HepG2 (cell line): Measurements from ENCODE around the gene C1QTNF1. TPM values are rescaled to one million over a fixed set of nuclear protein-coding genes. Genes with fewer than 3 reads are reported as not detected.

Experiments used
- ATAC-seq: fragments of 200-7000 bp; cut with Tn5 transposase; 3 replicates; pipeline ENCODE4 v1.9.1; 2020; ENCODE audit warnings: mild to moderate bottlenecking, moderate library complexity
- BruUV-seq: library from RNA; stranded (reverse); fragments of 400-500 nt; replicated peaks from 2 replicates; lab custom pipeline; 2021; lab: Mats Ljungman, UMichigan
- CTCF ChIA-PET: fragments of 300-600 bp; formaldehyde crosslinking; extraction: SDS; loops from one replicate; lab custom pipeline; 2021; ENCODE audit warnings: low total read pairs, inconsistent platforms, low intra/inter-chr PET ratio; lab: Yijun Ruan, JAX
- POLR2A ChIA-PET: fragments of 350-600 bp; sonication (Branson Sonifier 250); formaldehyde crosslinking; loops from one replicate; lab custom pipeline; 2020; ENCODE audit warnings: antibody characterized with exemption, inconsistent platforms; lab: Yijun Ruan, JAX
- DNase-seq: peaks from one replicate; pipeline ENCODE4 v3.0.0-alpha.2; 2015; ENCODE audit warnings: low spot score
- FAIRE-seq: peaks from 3 replicates; lab custom pipeline; 2011; peaks lifted over from hg19 to GRCh38; lab: Jason Lieb, UNC
- H2AFZ ChIP-seq: one replicate; pipeline ENCODE4 v1.6.1; 2011; ENCODE audit warnings: low read length, inconsistent platforms
- H3K27ac ChIP-seq: fragments of 300-600 bp; 3 replicates; pipeline ENCODE4 v1.8.0; 2011; ENCODE audit warnings: mixed run types, mild to moderate bottlenecking, mixed read lengths, low read length, inconsistent platforms; ENCODE audit not compliant: insufficient read depth; ENCODE audit errors: extremely low read length
- H3K27me3 ChIP-seq, 2 experiments: fragments of 200-600 bp in 1 of 2; 2 replicates in 1 of 2; 3 replicates in 1 of 2; pipeline versions ENCODE4 v1.6.0 to v1.8.0; 2011; ENCODE audit warnings: low read length in 2 of 2, mild to moderate bottlenecking in 2 of 2, moderate library complexity in 2 of 2, inconsistent platforms in 1 of 2; ENCODE audit not compliant: insufficient read depth in 2 of 2, control insufficient read depth in 1 of 2
- H3K36me3 ChIP-seq, 2 experiments: fragments of 200-600 bp in 1 of 2; replicated peaks in 1 of 2; 2 replicates in 1 of 2; 3 replicates in 1 of 2; pipeline versions ENCODE4 v1.5.1 to v1.8.0; 2011; ENCODE audit warnings: low read length in 2 of 2, inconsistent platforms in 1 of 2; ENCODE audit not compliant: insufficient read depth in 2 of 2, control insufficient read depth in 1 of 2
- H3K4me1 ChIP-seq: 2 replicates; pipeline ENCODE4 v1.5.1; 2012; ENCODE audit warnings: low read length, inconsistent platforms; ENCODE audit not compliant: insufficient read depth
- H3K4me2 ChIP-seq: 2 replicates; pipeline ENCODE4 v1.6.0; 2011; ENCODE audit warnings: low read depth, low read length, inconsistent platforms
- H3K4me3 ChIP-seq, 3 experiments: fragments of 200-600 bp in 1 of 3; sonication (generic), shearing (Covaris generic) in 1 of 3; replicated peaks in 1 of 3; 2 replicates each; pipeline ENCODE4 v1.5.1; 2011 to 2016; ENCODE audit warnings: low read length in 3 of 3, inconsistent platforms in 2 of 3, low read depth in 2 of 3, mild to moderate bottlenecking in 2 of 3, control low read depth in 1 of 3, mixed read lengths in 1 of 3; ENCODE audit not compliant: insufficient read depth in 1 of 3
- H3K79me2 ChIP-seq: one replicate; pipeline ENCODE4 v1.6.1; 2011; ENCODE audit warnings: low read length, inconsistent platforms; ENCODE audit not compliant: insufficient read depth
- H3K9ac ChIP-seq: 2 replicates; pipeline ENCODE4 v1.6.0; 2011; ENCODE audit warnings: mild to moderate bottlenecking, low read depth, low read length, inconsistent platforms; ENCODE audit not compliant: insufficient read depth
- H3K9me3 ChIP-seq: 2 replicates; pipeline ENCODE4 v1.5.1; 2012; ENCODE audit warnings: mild to moderate bottlenecking, low read length
- H4K20me1 ChIP-seq: 2 replicates; pipeline ENCODE4 v1.6.0; 2011; ENCODE audit warnings: inconsistent platforms, mild to moderate bottlenecking, low read length, moderate library complexity; ENCODE audit not compliant: insufficient read depth
- HNF1A ChIP-seq, 2 experiments: sonication (generic) in 1 of 2; formaldehyde crosslinking in 1 of 2; IDR thresholded peaks; 2 replicates each; pipeline versions ENCODE4 v1.4.0 to v1.6.1; 2016 to 2020; ENCODE audit warnings: borderline replicate concordance in 1 of 2, low read depth in 1 of 2, mild to moderate bottlenecking in 1 of 2, missing genetic modification reagents in 1 of 2
- KDM6A ChIP-seq: IDR thresholded peaks from 2 replicates; pipeline ENCODE4 v1.6.1; 2016; ENCODE audit warnings: low read depth
- PATZ1 ChIP-seq: sonication (generic); formaldehyde crosslinking; IDR thresholded peaks from 2 replicates; pipeline ENCODE4 v1.4.0; 2020; ENCODE audit warnings: missing genetic modification reagents
- SCMH1 ChIP-seq: sonication (generic); formaldehyde crosslinking; IDR thresholded peaks from 2 replicates; pipeline ENCODE4 v1.9.0; 2021; ENCODE audit warnings: missing genetic modification reagents, mild to moderate bottlenecking, borderline replicate concordance
- TFE3 ChIP-seq: IDR thresholded peaks from 2 replicates; pipeline ENCODE4 v1.6.1; 2016
- ZNF121 ChIP-seq: sonication (generic); formaldehyde crosslinking; IDR thresholded peaks from 2 replicates; pipeline ENCODE4 v1.5.0; 2020; ENCODE audit warnings: mild to moderate bottlenecking, missing genetic modification reagents
- ZNF430 ChIP-seq: sonication (generic); formaldehyde crosslinking; IDR thresholded peaks from 2 replicates; pipeline ENCODE4 v1.9.0; 2021; ENCODE audit warnings: mild to moderate bottlenecking, missing genetic modification reagents
- ZNF513 ChIP-seq: sonication (generic); formaldehyde crosslinking; conservative IDR thresholded peaks from 2 replicates; pipeline ENCODE4 v1.5.0; 2020; ENCODE audit warnings: missing genetic modification reagents
- WGBS: methylation state at CpG from one replicate; pipeline ENCODE4 v1.1.6; 2017; ENCODE audit warnings: low lambda C conversion rate; 5-methylcytosine and 5-hydroxymethylcytosine counted together
- in situ Hi-C: cut with HindIII; loops from 2 replicates; pipeline ENCODE4 v1.10.0; 2017; ENCODE audit warnings: low pct_unique_long_range_greater_than_20kb; ENCODE audit not compliant: extremely low pct_ligation_motif_present
- intact Hi-C: fragments of 100-400 bp; cut with micrococcal nuclease; formaldehyde crosslinking; loops from one replicate; pipeline ENCODE4 v1.10.0; 2022; ENCODE audit not compliant: unreplicated experiment
- polyA plus RNA-seq, 8 experiments: library from polyadenylated mRNA; depleted of rRNA in 3 of 8; stranded (reverse) in 7 of 8; unstranded in 1 of 8; fragments of >200 nt; fragmentation: Illumina TruSeq in 4 of 8; extraction: Trizol in 4 of 8; gene quantifications; 2 replicates each; pipeline versions ENCODE4 v1.2.1 to v1.2.3, GENCODE V29; 2011 to 2016; ENCODE audit warnings: low read depth in 4 of 8, missing spikeins in 1 of 8, mixed read lengths in 1 of 8; ENCODE audit not compliant: insufficient read depth in 1 of 8
- total RNA-seq, 5 experiments: library from RNA; depleted of rRNA; stranded (reverse); fragments of >200 nt; fragmentation: Illumina TruSeq; extraction: Trizol; gene quantifications; 2 replicates each; pipeline ENCODE4 v1.2.3, GENCODE V29; 2016; ENCODE audit warnings: low read depth in 1 of 5

Gene C1QTNF1
- total and polyA plus RNA-seq, 2 of the 13 experiments (the other 11 are each of a cell fraction or from before 2014, with no cell fraction given): 0.18 to 0.86 TPM

GRCh38 chr17:79052131-79052530 lies 28.2 kb downstream of the C1QTNF1 start (continued):
- no peak for TF ChIP-seq PATZ1
- no peak for TF ChIP-seq ZNF430 (CRISPR knock-in tag)
- no peak for TF ChIP-seq SCMH1 (CRISPR knock-in tag)
- no peak for TF ChIP-seq ZNF121 (CRISPR knock-in tag)
- no peak for TF ChIP-seq TFE3 (CRISPR knock-in tag)
- no peak for TF ChIP-seq ZNF513 (CRISPR knock-in tag)
- TF ChIP-seq, all 625 proteins: peak for 0

GRCh38 chr17:79053251-79053925 lies 29.4 kb downstream of the C1QTNF1 start:
- BruUV-seq: no TSS peak
- FAIRE-seq: no peak

More at GRCh38 chr17:79053251-79053925, 29.4 kb downstream of the C1QTNF1 start:
- intact Hi-C loops (no loop called here), in situ Hi-C loops (no loop called here)
- no peaks in the 10 kb centered on the region for H4K20me1 ChIP-seq
- no peak overlapping the region for H3K4me3 ChIP-seq
- no peak overlapping the region for H2AFZ ChIP-seq
- CTCF ChIA-PET: no interaction called here
- H3K79me2 ChIP-seq: no peaks in the 10 kb centered on the region
- no peak overlapping the region for H3K9ac ChIP-seq
- WGBS: 10% methylated on average over 2 of the region's 2 CpGs
- TF ChIP-seq KDM6A (CRISPR knock-in tag): no peak
- no peak for TF ChIP-seq HNF1A (IDR thresholded peaks at IDR 0.05; ENCODE audit: low read depth)
- TF ChIP-seq HNF1A (CRISPR knock-in tag; IDR thresholded peaks at IDR 0.05; ENCODE audit: borderline replicate concordance): no peak
- POLR2A ChIA-PET: no interaction called here
- H3K27ac ChIP-seq: no peak overlapping the region
- no peak overlapping the region for H3K4me2 ChIP-seq
- peaks cover 11 to 40% of the 10 kb centered on the region in 2 experiments for H3K27me3 ChIP-seq
- H3K36me3 ChIP-seq: no peaks in the 10 kb centered on the region
- ATAC-seq: no peak
- H3K9me3 ChIP-seq: peaks cover 16% of the 10 kb centered on the region
- H3K4me1 ChIP-seq: peaks cover 15% of the 10 kb centered on the region
- DNase-seq: no peak
